Calu3 (cell line): ENCODE data around the gene ELOVL7. TPM values are rescaled to one million over a fixed set of nuclear protein-coding genes. Genes with fewer than 3 reads are reported as not detected.

Experiments
- BruUV-seq: library from RNA; stranded (reverse); fragments of 400-500 nt; replicated peaks from 2 replicates; lab custom pipeline; 2021; lab: Mats Ljungman, UMichigan
- CTCF ChIA-PET: fragments of 300-600 bp; sonication (Branson Sonifier 250); formaldehyde crosslinking; loops from one replicate; lab custom pipeline; 2022; ENCODE audit warnings: antibody characterized with exemption; lab: Charles Lee
- DNase-seq: peaks from one replicate; pipeline ENCODE4 v3.0.0; 2022
- H3K27ac Mint-ChIP-seq: one replicate; pipeline ENCODE4 v1.8.0; 2022; ENCODE audit warnings: mixed read lengths; ENCODE audit not compliant: unreplicated experiment
- H3K27me3 Mint-ChIP-seq: one replicate; pipeline ENCODE4 v1.8.0; 2022; ENCODE audit warnings: mixed read lengths; ENCODE audit not compliant: unreplicated experiment
- H3K36me3 Mint-ChIP-seq: one replicate; pipeline ENCODE4 v1.8.0; 2022; ENCODE audit warnings: mild to moderate bottlenecking, moderate library complexity, mixed read lengths; ENCODE audit not compliant: insufficient read depth, unreplicated experiment
- H3K4me1 Mint-ChIP-seq: one replicate; pipeline ENCODE4 v1.8.0; 2022; ENCODE audit warnings: mild to moderate bottlenecking, low read depth, mixed read lengths; ENCODE audit not compliant: unreplicated experiment
- H3K4me3 Mint-ChIP-seq: one replicate; pipeline ENCODE4 v1.8.0; 2022; ENCODE audit warnings: mild to moderate bottlenecking, low read depth, moderate library complexity, mixed read lengths; ENCODE audit not compliant: unreplicated experiment
- H3K9me3 Mint-ChIP-seq: one replicate; pipeline ENCODE4 v1.8.0; 2022; ENCODE audit warnings: low read depth, mixed read lengths; ENCODE audit not compliant: unreplicated experiment
- intact Hi-C: fragments of 100-400 bp; cut with micrococcal nuclease; formaldehyde crosslinking; loops from one replicate; pipeline ENCODE4 v1.10.0; 2022; ENCODE audit not compliant: unreplicated experiment
- total RNA-seq: library from RNA; stranded (reverse); gene quantifications from 2 replicates; pipeline ENCODE4 v1.2.3, GENCODE V29; 2022
- TF ChIP-seq, protein P1 (sequence below): fragments of 200-600 bp; IDR thresholded peaks from one replicate; pipeline ENCODE4 v1.8.0; 2022; ENCODE audit warnings: antibody characterized with exemption; ENCODE audit not compliant: unreplicated experiment

Gene ELOVL7
- total RNA-seq, 1 experiment from 2014 or later, result 40.5 TPM

DNA sequence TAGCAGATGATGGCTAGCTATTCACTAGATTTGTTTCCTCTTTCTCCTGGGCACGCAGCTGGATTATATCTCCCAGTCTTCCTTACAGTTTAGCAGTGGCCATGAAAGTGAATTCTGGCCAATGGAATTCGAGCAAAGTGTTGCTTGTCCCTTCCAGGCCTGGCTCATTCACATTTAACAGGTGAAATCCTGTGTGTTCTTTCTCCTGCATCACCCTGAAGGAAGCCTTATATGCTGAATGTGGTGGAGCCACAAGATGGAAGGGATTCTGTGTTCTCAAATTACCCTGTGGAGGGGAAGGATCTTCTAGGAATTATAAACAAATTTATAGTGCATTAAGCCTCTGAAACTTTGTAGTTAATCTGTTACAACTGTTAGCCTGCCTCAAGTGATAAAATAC lies 8.2 kb upstream of the ELOVL7 start:
- TF ChIP-seq, protein P1, sequence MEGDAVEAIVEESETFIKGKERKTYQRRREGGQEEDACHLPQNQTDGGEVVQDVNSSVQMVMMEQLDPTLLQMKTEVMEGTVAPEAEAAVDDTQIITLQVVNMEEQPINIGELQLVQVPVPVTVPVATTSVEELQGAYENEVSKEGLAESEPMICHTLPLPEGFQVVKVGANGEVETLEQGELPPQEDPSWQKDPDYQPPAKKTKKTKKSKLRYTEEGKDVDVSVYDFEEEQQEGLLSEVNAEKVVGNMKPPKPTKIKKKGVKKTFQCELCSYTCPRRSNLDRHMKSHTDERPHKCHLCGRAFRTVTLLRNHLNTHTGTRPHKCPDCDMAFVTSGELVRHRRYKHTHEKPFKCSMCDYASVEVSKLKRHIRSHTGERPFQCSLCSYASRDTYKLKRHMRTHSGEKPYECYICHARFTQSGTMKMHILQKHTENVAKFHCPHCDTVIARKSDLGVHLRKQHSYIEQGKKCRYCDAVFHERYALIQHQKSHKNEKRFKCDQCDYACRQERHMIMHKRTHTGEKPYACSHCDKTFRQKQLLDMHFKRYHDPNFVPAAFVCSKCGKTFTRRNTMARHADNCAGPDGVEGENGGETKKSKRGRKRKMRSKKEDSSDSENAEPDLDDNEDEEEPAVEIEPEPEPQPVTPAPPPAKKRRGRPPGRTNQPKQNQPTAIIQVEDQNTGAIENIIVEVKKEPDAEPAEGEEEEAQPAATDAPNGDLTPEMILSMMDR, result no peak
- no peak for DNase-seq
- Mint-ChIP-seq H3K4me3 (no peak overlapping the region), H3K9me3 (no peaks in the 10 kb centered on the region), H3K36me3 (no peaks in the 10 kb centered on the region), H3K27ac (no peak overlapping the region), H3K27me3 (no peaks in the 10 kb centered on the region), H3K4me1 (no peaks in the 10 kb centered on the region)
- CTCF ChIA-PET, result interaction anchor here (0.8 kb wide), 1 partner anchor 88 kb away, joined by 3 read pairs; no protein-coding TSS in a partner anchor
- intact Hi-C loops, result no loop called here
- no TSS peak for BruUV-seq

DNA sequence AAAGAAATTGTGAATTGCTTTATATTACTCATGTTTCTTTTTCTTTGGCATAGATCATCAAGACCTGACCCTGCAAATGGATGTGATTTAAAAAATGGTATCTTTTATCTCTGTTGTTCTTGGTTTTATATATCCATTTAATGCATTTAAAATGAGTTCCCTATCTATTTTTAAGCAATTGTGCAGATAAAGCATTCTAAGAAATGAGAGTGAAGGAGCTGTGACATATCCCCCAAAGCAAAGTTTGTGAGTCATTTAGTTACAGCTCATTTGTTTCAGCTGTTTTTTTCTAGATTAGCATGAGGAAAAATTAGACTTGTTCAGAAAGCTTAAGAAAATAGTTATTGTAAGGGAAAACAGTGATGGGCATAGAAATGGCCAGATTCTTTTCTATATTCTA lies 7.6 kb upstream of the ELOVL7 start:
- Mint-ChIP-seq H3K27ac (no peak overlapping the region), H3K9me3 (no peaks in the 10 kb centered on the region), H3K4me3 (no peak overlapping the region), H3K36me3 (no peaks in the 10 kb centered on the region), H3K27me3 (no peaks in the 10 kb centered on the region), H3K4me1 (no peaks in the 10 kb centered on the region)
- TF ChIP-seq, protein P1, result no peak
- no peak for DNase-seq
- CTCF ChIA-PET, result interaction anchor here (0.8 kb wide), 1 partner anchor 89 kb away, joined by 3 read pairs; no protein-coding TSS in a partner anchor
- intact Hi-C loops, result no loop called here
- BruUV-seq, result no TSS peak

DNA sequence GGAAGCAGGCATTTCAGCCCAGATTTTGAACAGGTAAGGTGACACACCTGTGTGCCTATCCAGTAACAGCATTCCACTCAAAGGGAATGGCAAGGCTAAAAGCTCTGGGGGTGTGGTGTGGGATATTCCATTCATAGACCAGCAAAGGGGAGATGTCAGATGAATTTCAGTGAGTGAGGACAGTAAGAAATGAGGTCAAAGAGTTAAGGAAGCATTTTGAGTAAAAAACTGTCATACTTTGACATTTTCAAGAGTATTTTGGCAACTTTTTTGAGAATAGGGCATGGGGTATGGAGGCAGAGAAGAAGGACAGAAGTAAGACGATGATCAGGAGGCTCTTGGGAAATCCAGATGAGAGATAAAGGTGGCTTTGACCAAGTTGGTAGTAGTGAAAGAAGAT lies 2.2 kb upstream of the ELOVL7 start:
- H3K4me1 Mint-ChIP-seq, result peaks cover 23% of the 10 kb centered on the region
- no peak overlapping the region for H3K27ac Mint-ChIP-seq
- DNase-seq, result no peak
- TF ChIP-seq, protein P1, result no peak
- peaks cover 23% of the 10 kb centered on the region for H3K36me3 Mint-ChIP-seq
- no TSS peak for BruUV-seq
- no peak overlapping the region for H3K4me3 Mint-ChIP-seq
- no peaks in the 10 kb centered on the region for H3K9me3 Mint-ChIP-seq
- H3K27me3 Mint-ChIP-seq, result no peaks in the 10 kb centered on the region
- intact Hi-C loops, result no loop called here
- CTCF ChIA-PET, result no interaction called here

DNA sequence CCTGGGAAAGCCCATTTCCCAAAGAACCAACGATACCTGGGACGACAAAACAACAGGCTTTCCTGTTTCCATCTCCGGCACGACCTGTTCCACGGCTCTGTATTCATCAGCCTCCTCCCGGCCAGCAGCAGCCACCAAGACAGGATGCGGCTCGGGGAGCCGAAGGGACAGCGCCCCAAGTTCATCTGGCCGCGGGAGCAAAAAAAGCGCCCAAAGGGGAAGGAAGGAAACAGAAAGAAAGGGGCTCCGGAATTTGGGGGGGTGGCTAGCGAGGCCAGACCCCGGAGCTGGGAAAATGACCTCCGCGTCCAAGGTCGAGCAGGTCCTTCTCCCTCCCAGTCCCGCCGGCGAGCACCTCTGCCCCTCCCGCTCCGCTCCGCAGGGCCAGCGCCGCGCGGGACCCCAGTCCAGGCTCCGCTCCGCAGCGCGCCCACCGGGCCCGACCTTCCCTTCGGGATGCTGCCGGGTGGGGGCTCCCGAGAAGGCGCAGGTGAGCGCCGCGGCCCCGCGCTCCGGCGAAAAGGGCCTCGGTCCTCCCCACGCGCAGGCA lies 608 bp downstream of the ELOVL7 start:
- Mint-ChIP-seq H3K27ac (peak overlapping the region; percentile 83), H3K4me1 (peaks cover 29% of the 10 kb centered on the region), H3K27me3 (no peaks in the 10 kb centered on the region), H3K9me3 (no peaks in the 10 kb centered on the region), H3K36me3 (peaks cover 23% of the 10 kb centered on the region), H3K4me3 (peak overlapping the region; percentile 90)
- intact Hi-C loops, result loop anchor here (5.0 kb wide), 1 partner anchor 151 kb away; no protein-coding TSS in a partner anchor
- peak; percentile 26 for DNase-seq
- TF ChIP-seq, protein P1, result peak; percentile 21
- BruUV-seq, result no TSS peak
- CTCF ChIA-PET, result interaction anchor here (1.0 to 2.0 kb wide), 5 partner anchors 9 to 169 kb away, joined by 3 to 4 read pairs (median 4); partner anchors contain the start of gene DEPDC1B
